SK-MEL-5 (cell line): ENCODE measurements around the gene UPF3B. TPM values are rescaled to one million over a fixed set of nuclear protein-coding genes. Genes with fewer than 3 reads are reported as not detected.
"Not testable (repeated sequence)": the region's sequence is repeated elsewhere in the genome, so short reads cannot be mapped to it uniquely, and the experiment has no call there.

Source experiments
- DNase-seq: peaks from one replicate; pipeline ENCODE4 v3.0.0-alpha.2; 2016; ENCODE audit warnings: low read depth, low spot score
- in situ Hi-C: cut with HindIII; loops from 2 replicates; pipeline ENCODE4 v1.10.0; 2016; ENCODE audit warnings: low sequenced_read_pairs, high pct_unique_total_duplicates, low pct_unique_long_range_greater_than_20kb
- polyA plus RNA-seq, 2 experiments: library from polyadenylated mRNA; depleted of rRNA; stranded (reverse); fragments of >200 nt; gene quantifications; 2 replicates each; pipeline ENCODE4 v1.2.3, GENCODE V29; 2015
- total RNA-seq: library from RNA; depleted of rRNA; stranded (reverse); fragments of >200 nt; shearing (Covaris generic); gene quantifications from 2 replicates; pipeline ENCODE4 v1.2.3, GENCODE V29; 2014; rRNA removed

UPF3B gene
- 3.9 and 4.5 TPM in 2 replicates for total RNA-seq
- polyA plus RNA-seq (2015; cell fraction: cytosol; rRNA removed) = 8.2 and 9.7 TPM in 2 replicates
- 8.2 and 16.6 TPM in 2 replicates for polyA plus RNA-seq (2015; cell fraction: nucleus; rRNA removed)

GRCh38 chrX:119852382-119853353 is at the start of gene UPF3B:
Gene UPF3B, minus strand, starts transcription at chrX:119852963. Its CDS starts 35 bp downstream, at chrX:119852928.
- in situ Hi-C loops = no loop called here
- peak; percentile 98 for DNase-seq

DNA sequence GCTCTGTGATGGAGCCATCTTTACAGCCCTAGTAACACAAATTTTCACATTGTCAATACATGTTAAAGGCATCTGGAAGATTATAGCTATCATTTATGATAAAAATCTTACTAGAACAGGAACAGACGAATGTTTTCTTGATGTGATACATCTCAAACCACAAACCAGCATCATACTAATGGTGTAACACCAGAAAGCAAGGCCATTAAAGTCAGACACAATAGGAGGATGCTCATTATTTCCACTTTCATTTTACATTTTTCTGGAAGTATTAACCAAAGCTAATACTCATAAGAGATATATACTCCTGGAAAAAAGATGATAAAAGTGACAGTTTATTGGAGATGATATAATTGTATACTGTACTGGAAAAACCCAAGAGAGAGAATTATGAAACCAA is 48.2 kb upstream of the UPF3B start:
- in situ Hi-C loops = no loop called here
- no peak for DNase-seq

GRCh38 chrX:119899125-119899524 is 46.4 kb upstream of the UPF3B start:
- in situ Hi-C loops = no loop called here

DNA sequence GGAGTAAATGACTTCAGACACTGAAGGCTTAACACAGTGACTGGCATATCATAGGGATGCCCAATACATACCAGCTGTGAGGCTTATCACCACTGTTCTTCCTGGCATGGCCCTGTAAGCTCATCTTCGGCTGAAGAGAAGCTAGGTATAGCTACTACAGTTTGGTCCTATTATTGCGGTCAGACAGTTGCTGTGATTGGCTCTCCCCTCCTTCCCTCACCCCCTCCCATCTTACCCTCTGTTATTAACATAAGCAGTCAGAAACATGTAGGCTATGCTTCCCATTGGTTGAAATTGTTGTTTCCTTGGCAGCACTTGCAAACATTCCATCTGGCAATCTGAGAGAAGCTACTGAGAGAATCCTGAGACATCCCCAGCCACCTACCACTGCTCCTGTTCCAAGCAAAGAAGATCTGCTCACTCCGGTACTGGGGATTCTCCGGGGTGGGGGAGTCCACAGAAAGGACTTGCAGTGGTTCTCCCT is 43.1 kb upstream of the UPF3B start, which contains the start of gene AKAP14:
AKAP14 (plus strand) TSS at position 51 of the 484 bp plus-strand sequence. CDS start 7,331 bp downstream, outside the sequence.
- peak; percentile 22 for DNase-seq
- in situ Hi-C loops = no loop called here

More at GRCh38 chrX:119899125-119899524, 46.4 kb upstream of the UPF3B start:
- no peak for DNase-seq

- DNase-seq, in situ Hi-C loops: not testable (repeated sequence)
These were observed 39.4 kb upstream of the UPF3B start for GRCh38 chrX:119891961-119892692.

DNA sequence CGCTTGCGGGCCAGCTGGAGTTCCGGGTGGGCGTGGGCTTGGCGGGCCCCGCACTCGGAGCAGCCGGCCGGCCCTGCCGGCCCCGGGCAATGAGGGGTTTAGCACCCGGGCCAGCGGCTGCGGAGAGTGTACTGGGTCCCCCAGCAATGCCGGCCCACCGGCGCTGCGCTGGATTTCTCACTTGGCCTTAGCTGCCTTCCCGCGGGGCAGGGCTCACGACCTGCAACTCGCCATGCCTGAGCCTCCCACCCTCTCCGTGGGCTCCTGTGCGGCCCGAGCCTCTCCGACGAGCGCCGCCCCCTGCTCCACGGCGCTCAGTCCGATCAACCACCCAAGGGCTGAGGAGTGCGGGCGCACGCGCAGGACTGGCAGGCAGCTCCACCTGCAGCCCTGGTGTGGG is 37.9 kb upstream of the UPF3B start:
- DNase-seq, in situ Hi-C loops: not testable (repeated sequence)

GRCh38 chrX:119887721-119888425 is 35.1 kb upstream of the UPF3B start:
- in situ Hi-C loops = no loop called here
- DNase-seq = peak; percentile 82

- peak; percentile 44 for DNase-seq
- in situ Hi-C loops = no loop called here
These were observed 33.0 kb upstream of the UPF3B start for GRCh38 chrX:119885554-119886428.

DNA sequence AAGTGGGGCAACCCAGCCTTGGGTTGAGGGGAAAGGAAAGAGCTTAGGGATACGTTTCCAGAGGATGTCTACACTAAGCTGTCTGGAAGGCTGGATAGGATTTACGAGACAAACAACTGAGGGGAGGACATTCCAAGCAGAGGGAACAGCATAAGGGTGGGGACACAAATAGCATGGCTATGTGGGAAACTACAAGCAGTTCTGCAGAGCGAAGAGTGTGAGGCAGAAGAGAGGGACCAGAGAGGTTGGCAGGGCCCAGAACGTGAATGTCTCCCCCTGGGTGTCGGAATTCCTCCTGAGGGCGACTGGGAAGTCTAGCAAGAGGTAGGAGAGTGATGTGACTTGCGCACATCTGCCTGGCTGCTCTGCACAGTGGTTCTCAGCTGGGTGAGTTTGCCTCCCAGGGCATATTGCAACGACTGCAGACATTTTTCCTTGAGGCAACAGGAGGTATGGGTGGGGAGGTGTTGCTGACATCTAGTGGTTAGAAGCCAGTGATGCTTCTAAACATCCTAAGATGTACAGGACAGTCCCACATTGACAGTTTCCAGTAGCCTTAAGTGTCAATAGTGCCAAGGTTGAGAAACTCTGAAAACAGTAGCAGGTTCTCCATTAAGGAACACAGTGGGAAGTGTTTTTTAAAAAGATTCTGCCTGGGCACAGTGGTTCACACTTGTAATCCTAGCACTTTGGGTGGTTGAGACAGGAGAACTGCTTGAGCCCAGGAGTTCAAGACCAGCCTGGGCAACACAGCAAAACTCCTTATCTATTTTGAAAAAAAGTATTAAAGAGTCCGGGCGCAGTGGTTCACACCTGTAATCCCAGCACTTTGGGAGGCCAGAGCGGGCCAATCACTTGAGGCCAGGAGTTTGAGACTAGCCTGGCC is 28.0 kb upstream of the UPF3B start:
- in situ Hi-C loops = no loop called here
- DNase-seq = peak; percentile 61

DNA sequence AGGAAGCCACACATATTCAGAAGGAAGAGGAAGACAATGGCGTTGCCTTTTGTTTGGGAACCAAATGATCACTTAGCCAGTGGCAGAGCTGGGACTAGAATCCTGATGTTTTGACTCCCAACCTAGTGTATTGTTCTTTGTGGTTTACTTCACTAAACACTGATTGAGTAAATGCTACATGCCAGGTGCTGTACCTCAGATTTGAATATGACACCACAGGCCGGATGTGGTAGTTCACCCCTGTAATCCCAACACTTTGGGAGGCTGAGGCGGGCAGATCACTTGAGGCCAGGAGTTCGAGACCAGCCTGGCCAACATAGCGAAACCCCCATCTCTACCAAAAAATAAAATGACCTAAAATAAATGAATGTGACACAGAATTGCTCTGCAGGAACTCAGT is 27.3 kb upstream of the UPF3B start:
- no peak for DNase-seq
- in situ Hi-C loops = no loop called here

GRCh38 chrX:119878740-119879139 is 26.0 kb upstream of the UPF3B start:
- in situ Hi-C loops = no loop called here
- DNase-seq = no peak

DNA sequence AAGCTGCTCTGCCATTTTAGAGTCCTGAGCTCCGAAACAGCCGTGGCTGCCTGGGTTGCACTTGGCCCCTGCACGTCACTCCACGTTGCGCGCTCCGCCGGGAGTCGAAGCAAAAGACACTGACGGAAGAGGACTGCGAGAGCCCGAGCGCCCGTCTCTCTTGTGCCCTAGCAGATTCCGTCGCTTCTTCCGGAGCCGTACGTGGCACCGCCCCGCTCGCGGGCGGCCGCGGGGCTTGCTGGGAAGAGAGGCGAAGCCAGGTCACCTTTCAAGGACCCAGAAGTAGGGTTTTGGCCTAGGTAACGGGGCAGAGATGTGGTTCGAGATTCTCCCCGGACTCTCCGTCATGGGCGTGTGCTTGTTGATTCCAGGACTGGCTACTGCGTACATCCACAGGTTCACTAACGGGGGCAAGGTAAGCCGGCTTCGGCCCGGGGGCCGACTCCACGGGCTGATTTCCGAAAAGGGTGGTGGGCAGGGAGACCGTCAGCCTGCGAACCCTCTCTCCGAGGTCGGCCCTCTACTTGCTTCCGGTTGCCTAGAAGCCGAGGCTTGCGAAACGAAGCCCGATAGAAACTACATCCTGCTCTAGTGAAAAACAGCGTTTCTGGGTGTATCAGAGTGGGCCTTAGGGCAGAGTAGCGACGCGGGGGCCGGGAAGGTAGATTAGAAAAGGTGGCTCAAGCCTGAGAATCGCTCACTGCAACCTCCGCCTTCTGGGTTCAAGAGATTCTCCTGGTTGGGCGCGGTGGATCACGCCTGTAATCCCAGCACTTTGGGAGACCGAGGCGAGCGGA is 19.0 kb upstream of the UPF3B start, which contains the start of the genes NDUFA1 and RNF113A:
NDUFA1 (plus strand) TSS at position 234 of the 797 bp plus-strand sequence; CDS start at position 314, 80 bp downstream.
RNF113A (minus strand) TSS at position 135 of the 797 bp plus-strand sequence; CDS start at position 15, 120 bp downstream.
- peak; percentile 88 for DNase-seq
- in situ Hi-C loops = no loop called here

DNA sequence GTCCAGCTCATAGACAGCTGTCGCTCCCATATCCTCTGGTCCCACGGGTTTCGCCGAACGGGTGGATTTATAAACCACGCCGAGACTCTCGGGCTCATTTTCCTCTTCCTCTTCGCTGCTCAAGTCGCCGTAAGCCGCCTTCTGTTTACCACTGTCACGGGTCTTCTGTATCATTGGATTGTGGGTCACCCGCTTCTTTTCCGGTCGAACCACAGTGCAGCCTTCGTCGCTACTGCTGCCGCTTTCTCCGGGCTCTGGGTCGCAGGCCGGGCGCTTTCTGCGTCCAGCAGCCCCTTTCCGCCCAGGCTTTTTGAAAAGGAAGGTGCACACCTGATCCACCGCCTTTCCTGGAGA is 18.5 kb upstream of the UPF3B start:
- in situ Hi-C loops = no loop called here
- DNase-seq = no peak

- no peak for DNase-seq
- in situ Hi-C loops = no loop called here
These were observed 17.9 kb upstream of the UPF3B start for GRCh38 chrX:119870626-119871131.

DNA sequence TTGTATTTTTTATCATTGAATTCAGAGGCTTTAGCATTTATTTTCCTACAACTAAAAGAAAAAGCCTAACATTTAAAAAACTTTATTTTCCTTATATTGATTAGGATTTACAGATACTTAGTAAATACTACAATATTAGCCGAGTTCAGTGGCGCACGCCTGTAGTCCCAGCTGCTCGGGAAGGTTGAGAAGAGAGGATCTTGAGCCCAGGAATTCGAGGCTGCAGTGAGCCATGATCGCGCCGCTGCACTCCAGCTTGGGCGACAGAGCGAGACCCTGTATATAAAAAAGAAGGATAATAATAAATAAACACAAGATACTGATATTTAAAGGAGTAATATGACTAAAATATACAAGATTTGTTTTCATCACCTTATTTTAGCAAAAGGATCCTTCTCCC is 681 bp upstream of the UPF3B start:
- in situ Hi-C loops = no loop called here
- DNase-seq = no peak
